ENCODE results near the gene ITGB6.
"Not testable (repeated sequence)": the region's sequence is repeated elsewhere in the genome, so short reads cannot be mapped to it uniquely, and the experiment has no call there.

Gene ITGB6

DNA sequence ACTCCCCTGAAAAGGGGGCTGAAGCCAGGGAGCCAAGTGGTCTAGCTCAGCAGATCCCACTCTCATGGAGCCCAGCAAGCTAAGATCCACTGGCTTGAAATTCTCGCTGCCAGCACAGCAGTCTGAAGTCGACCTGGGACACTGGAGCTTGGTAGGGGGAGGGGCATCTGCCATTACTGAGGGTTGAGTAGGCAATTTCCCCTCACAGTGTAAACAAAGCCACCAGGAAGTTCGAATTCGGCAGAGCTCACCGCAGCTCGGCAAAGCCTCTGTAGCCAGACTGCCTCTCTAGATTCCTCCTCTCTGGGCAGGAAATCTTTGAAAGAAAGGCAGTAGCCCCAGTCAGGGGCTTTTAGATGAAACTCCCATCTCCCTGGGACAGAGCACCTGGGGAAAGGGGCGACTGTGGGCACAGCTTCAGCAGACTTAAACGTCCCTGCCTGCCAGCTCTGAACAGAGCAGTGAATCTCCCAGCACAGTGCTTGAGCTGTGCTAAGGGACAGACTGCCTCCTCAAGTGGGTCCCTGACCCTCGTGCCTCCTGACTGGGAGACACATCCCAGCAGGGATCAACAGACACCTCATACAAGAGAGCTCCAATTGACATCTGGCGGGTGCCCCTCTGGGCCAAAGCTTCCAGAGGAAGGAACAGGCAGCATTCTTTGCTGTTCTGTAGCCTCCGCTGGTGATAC lies 18.8 kb downstream of the ITGB6 start:
- not testable (repeated sequence) for DNase-seq (ENCODE audit: low read depth)

DNA sequence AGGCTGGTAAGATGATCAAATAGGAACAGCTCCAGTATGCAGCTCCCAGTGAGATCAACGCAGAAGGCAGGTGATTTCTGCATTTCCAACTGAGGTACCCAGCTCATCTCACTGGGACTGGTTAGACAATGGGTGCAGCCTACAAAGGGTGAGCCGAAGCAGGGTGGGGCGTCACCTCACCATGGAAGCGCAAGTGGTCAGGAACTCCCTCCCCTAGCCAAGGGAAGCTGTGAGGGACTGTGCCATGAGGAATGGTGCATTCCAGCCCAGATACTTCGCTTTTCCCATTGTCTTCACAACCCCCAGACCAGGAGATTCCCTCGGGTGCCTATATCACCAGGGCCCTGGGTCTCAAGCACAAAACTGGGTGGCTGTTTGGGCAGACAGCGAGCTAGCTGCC lies 19.4 kb downstream of the ITGB6 start:
- not testable (repeated sequence) for DNase-seq (ENCODE audit: low read depth)

DNA sequence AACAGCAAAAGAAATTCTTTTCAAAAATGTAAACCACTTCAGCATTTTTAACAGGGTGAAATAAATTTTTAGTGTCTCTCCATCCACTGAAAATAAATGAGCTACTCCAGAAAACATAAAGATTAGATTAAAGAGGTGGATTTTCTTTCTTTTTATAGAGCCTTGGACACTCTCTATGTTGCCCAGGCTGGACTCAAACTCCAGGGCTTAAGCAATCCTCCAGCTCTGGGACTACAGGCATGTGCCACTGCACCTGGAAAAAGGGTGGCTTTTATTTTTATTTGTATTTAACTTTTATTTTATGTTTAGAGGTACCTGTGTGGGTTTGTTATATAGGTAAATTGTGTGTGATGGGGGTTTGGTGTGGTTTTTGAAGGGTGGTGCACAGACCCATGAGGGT lies 19.9 kb downstream of the ITGB6 start:
- no peak for DNase-seq (ENCODE audit: low read depth)

DNA sequence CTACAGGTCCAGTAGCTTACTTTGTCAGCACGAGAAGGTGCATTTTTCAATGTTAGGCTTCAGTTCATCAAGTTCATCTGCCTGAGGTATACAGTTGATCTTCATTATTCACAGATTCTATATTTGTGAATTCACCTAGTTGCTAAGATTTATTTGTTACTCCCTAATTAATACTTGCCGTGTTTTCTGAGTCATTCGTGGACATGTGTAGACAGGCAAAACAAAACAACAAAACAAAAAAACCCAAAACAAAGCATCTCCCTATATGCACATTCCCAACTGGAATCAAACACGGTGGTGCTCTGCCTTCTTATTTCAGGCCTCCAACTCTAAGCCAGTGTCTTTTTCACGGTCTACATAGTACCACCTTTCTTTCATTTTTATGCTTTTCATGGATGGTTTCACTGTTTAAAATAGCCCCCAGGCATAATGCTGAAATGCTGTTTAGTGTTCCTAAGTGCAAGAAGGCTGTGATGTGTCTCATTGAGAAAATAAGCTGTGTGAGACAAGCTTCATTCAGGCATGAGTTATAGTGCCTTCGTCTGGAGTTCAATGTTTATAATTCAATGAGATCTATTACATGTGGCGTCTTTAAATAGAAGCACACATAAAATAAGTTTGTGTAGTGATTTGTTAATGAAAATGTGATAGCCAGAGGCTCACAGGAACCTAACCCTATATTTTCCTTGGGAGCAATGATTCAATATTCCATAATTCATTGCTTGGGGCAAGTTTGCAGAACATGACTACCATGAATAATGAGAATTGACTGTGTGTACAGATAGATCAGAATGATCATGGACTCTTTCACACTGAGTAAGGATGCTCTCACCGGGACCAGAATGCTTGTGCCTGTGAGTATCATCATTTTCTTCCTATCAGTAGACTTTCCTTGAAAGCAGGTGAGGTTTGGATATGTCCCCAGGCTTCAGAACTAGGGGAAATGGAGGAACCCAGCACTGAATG lies 24.6 kb downstream of the ITGB6 start:
- no peak for DNase-seq (ENCODE audit: low read depth)

DNA sequence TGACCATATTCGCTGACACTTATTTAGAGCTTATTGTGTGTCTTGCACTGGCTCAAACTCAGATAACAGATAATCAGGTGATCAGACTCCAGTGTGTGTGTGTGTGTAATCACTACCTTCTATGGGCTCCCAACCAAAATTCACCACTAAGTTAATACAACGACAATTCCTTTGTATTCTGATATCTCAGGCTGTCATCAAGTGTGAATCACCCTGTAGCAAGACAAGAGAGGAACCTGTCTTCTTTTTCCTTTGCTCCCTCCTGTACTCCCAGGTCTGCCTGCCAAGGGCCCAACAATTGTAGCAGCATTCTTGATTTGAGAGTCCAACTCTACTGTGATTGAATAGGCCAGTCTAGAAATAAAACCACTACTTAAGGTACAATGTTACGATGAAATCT lies 25.8 kb downstream of the ITGB6 start:
- no peak for DNase-seq (ENCODE audit: low read depth)

DNA sequence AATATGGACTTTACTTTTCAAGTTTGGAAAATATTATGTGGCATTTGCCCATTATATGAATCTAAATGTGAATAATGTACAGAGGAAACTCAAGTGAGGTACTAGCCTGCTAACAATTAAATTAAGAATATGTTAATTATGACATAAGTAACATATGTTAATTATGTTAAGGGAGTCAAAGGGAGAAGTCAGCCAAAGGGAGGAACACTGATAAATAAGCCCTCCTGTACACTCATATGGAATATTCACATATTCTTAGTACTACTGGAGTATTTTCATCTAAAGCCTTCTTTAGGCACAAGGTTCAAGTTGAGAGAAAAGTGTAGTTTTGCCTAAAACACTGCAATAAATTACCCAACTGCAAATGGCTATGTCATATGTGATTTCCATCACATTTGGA lies 30.1 kb downstream of the ITGB6 start:
- DNase-seq (ENCODE audit: low read depth) = no peak

DNA sequence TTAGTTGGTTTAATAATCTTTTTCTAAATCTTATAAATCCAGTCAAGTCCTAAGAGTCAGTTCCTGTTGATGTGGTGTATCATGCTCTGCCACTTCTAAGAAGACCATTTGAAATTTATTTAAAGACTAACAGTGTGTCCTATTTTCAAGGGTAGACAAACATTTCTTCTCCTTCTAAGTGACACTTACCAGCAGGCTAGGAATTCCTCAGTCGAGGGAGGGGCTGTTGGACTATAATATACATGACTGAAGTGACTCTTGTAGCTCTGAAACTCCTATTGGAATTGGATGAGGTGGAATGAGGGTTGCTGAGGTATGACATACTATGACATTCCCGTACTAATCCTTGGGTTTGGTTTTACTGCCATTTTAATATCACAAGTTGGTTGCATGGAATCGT lies 30.6 kb downstream of the ITGB6 start:
- DNase-seq (ENCODE audit: low read depth) = no peak

DNA sequence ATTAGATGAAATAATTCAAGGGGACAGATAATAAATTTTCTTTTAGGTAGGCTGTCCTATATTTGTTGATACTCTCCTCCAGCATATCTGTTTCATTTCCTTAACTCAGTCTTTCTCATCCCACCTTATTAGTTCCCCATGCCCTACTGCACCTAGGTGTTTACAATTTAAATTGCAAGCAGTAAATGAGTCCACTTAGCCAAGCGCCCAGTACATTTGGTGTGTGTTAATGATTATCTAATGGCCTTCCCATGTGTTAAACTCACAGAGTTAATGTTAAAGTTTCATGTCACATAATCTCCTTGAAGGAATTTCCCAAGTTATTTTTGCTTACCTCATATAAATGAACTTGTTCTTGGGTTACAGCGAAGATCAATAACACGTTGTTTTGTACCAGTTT lies 31.2 kb downstream of the ITGB6 start:
- no peak for DNase-seq (ENCODE audit: low read depth)

DNA sequence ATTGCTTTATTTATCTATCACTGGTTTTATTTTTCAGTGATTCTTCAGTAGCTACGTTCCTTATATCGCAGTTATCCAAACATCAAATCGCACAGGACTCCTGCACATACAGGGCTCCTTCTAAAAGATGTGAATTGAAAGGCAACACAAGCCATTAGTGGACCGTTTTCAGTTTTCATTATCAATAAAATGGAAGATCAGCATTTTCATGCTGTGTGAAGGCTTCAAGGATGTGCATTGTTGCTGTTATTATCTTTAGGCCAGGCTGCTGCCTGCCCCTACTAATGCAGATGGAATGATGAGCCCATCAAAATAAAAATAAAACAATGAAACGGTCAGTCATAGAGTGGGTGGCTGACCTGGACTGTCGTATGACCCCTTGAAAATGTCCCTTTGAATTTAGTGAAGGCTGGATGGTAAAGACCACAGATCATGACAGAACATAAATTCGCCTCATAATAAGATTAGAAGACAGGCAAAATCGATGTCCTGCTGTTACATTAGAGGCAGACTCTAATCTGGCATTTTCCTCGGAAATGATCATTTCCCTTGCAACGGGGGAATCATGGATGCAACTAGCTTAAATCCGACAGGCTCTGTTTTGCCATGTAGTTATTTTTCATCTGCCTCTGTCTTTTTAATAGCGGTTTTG lies 32.9 kb downstream of the ITGB6 start:
- DNase-seq (ENCODE audit: low read depth) = no peak

DNA sequence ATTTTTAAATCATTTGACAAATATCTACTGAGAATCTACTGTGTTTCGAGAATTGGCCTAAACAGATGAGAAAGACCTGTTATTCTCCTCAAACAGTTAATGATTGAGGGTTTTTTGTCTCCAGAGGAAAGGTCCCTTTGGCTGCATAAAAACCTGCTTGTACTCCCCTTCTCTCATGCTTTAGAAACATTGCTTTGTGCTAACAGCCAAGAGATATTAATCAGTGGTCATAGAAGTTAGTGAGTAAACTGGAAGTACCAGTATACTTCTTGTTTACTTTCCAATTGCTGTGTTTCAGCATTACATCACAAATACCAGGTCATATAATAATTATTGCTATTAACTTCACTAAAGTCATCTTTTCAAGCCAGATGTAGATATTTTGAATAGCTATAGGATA lies 34.1 kb downstream of the ITGB6 start:
- no peak for DNase-seq (ENCODE audit: low read depth)

DNA sequence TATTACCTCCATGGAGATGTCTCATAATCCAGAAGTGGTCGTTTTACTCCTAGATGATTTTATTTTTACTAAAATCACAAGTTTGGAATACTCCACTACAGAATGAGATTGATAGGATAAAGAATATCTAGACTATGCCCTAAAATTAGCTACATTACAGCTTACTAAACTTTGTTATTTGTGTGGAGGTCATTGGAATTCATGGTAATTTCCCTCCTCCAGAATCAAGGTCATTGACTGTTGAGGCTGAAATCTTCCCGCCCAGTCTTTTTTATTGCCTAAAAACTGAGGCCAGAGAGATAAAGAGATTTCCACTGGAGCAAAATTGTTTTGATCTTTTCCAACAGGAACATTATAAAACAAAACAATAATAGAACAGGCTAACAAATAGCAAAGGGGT lies 35.0 kb downstream of the ITGB6 start:
- no peak for DNase-seq (ENCODE audit: low read depth)

DNA sequence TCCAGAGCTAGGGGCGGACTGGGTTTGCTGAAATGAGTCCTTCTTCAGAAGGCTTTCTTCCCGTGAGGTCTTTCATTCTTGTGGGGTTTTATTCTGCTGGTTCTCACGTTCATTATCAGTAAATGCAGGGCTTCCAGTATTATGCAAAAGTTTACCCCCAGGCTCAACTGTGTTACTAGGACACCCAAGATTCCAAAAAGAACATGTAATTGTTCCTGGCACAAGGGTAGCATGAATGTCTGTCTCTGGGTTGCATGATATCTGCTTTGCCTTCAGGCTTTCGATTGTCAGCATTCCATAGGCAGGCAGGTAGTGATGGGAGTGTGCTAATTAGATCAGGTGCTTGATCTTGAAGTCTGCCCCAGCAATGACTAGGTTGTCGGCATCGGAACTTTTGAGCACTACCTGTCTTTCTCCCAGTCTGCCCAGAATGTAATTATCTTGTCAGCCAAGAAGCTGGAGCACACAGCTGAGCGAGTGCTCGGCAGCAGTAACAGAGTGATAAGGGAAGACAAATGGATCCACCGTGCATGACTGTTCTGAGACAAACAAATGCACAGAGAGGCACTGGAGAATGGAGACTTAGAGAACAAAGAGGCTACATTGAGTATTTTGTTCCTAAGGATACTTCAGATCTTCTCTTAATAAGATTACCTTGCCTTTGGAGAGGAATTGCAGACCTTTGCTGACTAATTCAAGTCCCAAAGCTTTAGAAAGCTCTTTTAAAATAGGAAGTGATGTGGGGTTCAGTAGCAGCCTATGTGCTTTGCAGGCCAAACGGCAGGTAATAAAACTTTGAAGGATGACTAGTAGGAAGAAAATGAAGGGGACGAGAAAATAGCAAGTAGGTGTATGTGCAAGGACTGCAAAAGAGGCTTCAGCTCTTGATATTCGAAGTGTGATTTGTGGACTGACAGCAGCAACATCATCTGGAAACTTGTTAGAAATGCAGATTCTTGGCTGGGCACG lies 41.9 kb downstream of the ITGB6 start:
- no peak for DNase-seq (ENCODE audit: low read depth)

DNA sequence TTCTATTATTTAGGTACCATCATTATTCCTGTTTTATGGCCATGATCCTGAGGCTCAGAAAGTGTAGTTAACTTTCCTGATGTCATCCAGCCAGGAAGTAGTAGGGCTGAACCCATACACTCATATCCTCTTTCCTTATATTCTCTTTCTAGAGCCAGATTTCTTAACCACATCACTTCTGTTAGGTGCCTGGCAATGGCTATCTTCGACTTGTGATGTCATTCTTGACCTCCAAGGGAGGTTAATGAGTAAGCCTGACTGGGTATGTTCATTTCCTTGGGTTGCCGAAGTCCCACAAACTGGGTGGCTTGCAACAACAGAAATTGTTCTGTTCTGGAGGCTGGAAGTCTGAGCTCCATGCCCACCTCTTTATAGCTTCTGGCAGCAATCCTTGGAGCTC lies 43.4 kb downstream of the ITGB6 start:
- no peak for DNase-seq (ENCODE audit: low read depth)

DNA sequence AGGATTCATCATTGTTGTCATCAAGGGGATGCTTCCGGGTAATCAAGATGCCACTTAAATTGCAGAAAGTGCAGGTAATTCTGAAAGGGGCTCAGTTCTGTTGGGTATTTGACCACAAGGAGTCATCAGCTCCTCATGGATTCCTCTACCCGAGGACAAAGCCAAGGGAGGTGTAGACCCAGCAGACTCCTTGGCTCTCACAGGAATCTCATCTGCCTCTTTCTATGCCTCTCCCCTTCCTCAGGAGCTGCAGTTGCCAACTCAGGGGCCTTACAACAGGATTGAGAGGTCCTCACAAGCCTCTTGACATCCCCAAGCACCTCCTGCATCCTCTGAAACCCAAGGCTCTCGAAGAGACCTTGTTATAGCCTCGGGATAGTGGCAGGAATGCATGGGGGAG lies 44.0 kb downstream of the ITGB6 start:
- DNase-seq (ENCODE audit: low read depth) = no peak

DNA sequence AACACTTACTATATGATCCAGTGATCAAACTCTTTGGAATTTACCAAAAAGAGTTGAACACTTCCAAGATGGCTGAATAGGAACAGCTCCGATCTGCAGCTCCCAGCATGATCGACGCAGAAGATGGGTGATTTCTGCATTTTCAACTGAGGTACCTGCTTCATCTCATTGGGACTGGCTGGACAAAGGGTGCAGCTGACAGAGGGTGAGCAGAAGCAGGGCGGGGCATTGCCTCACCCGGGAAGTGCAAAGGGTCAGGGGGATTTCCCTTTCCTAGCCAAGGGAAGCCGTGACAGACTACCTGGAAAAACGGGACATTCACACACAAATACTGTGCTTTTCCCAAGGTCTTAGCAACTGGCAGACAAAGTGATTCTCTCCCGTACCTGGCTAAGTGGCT lies 51.7 kb downstream of the ITGB6 start:
- not testable (repeated sequence) for DNase-seq (ENCODE audit: low read depth)

DNA sequence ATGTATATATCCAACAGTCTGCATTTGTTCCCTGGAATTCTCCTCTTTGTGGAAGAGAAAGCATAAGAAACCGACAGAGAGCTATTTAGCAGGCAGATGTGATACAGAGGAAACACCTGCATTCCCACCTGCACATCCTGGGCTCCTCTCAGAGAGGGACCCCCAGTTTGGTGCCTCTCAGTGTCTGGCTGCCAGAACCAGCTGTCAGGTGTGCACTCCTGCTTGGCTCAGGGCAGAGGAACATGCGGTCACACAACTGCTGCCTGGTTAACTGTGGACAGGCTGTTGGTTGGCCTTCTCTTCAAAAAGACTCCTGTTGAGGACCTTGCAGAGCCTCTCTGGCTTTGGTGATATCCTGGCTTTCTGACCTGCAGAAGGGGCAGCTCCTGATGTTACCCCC lies 54.6 kb downstream of the ITGB6 start:
- no peak for DNase-seq (ENCODE audit: low read depth)

DNA sequence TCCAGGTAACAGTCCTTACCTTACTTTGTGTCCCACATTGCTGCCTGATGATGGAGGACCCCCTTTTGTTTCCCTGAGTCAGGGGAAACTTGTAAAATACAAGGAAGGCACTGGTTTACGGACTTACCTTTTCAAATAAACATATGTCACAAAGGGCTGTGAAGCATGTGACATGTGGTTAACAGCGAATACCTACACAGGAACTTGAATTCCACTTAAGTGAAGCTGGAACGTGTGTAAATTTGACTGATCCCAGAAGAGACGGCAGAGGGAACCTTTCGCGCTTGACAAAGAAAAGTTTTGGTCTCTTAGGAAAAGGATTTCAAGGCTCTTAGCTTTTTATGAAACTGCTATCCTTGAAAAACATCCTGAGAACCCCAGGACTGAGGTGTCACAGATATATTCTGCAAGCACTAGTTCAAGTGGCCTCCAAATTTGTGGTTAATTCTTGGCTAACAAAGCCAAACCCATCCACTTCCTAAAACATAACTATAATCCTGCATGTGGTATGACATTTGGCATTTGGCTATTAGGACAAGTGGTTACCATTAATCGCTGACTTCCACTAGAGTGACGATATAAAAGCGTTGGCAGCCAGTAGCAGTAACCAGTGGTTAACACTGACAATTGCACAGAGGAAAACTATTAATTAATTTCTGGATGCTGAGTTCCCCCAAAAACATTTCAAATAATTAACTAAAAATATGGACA lies 55.6 kb downstream of the ITGB6 start:
- DNase-seq (ENCODE audit: low read depth) = no peak

DNA sequence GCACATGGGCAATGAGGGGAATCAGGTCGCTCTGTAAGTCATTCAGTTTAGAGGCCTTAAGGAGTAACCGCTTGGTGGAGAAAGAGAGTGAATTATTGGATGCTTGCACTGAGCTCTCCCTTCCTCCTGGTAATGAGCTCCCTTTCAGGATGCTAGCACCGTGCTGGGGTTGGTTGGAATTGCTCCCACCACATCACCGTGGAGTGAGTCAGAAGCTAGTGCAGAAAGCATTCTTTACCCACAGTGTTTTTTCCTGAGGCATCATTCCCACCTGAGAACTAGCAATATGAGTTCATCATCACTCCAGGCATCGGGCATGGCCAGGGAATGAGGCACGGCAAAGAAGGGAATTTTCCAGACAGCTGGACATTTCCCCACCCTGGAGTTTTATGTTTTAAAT lies 57.6 kb downstream of the ITGB6 start:
- DNase-seq (ENCODE audit: low read depth) = no peak

DNA sequence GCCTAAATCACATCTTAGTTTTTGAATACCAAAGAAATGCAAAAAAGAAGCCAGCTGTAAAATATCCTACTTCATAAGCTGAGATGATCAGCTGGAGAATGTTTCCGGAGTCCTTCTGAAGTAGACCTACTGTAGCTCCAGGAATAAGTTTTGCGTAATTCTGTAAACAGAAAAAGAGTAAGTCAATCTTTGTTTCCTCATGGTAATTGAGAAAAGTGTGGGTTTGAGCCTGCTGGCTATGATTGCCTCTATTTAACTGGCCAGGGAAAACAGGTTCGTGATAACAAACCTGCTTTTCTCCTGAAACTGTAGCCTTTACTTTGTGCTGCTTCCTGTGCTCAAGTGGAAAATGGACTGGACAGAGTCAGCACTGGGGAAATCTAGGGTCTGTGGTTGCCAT lies 58.2 kb downstream of the ITGB6 start:
- DNase-seq (ENCODE audit: low read depth) = no peak

DNA sequence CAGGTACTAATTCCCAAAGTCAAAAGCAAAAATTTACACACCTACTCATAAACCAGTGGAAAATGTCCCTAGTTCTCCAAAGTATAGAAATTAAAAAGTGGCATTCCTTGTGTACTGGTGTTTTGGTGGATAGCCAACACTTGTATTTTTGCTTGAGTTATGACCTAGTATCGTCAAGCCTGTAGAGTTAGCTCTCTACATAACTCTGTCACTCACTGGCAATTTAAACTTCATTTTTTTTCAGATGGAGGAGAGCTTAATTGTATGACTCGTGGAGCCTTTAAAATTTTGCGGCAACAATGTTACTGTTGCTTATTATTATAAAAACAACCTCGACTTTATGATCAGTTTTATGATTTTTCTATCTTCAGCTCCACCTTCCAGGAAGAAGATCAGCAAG lies 58.7 kb downstream of the ITGB6 start:
- DNase-seq (ENCODE audit: low read depth) = no peak

DNA sequence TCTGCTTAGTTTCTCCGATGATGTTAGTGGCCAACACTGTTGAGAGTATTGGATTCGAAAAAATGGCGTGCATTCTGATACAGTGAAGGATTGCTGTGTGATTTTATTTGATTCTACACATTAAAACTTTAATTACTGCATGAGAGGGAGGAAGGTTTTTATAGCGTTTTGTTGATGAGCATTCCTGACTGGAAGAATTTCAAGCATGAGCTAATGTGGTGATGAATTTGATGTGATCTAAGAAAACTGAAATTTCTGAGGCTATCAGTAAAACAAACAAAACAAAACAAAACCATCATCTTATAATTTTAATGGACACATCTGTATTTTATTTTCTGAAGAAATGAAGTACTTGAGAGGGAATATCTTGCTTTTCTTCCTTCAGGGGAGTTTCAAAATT lies 59.6 kb downstream of the ITGB6 start:
- DNase-seq (ENCODE audit: low read depth) = no peak

Measured in CMK (cell line).